T-helper 2 cell treated with Interferon-gamma antibody and Interleukin-4, amounts not matched to agents 5 μg/mL and 100 μg/mL, for 36 hours (primary cell): ENCODE measurements around the gene VENTX.
"Not testable (repeated sequence)": the region's sequence is repeated elsewhere in the genome, so short reads cannot be mapped to it uniquely, and the experiment has no call there.

Source experiments
- DNase-seq: peaks from one replicate; pipeline ENCODE4 v3.0.0; 2021; ENCODE audit warnings: low spot score
- H3K27ac Mint-ChIP-seq: one replicate; pipeline ENCODE4 v1.8.0; 2021; ENCODE audit warnings: mild to moderate bottlenecking, mixed read lengths
- H3K27me3 Mint-ChIP-seq: one replicate; pipeline ENCODE4 v1.8.0; 2021; ENCODE audit warnings: low read depth, mixed read lengths
- H3K36me3 Mint-ChIP-seq: one replicate; pipeline ENCODE4 v1.8.0; 2021; ENCODE audit warnings: low read depth, mixed read lengths
- H3K4me1 Mint-ChIP-seq: one replicate; pipeline ENCODE4 v1.8.0; 2021; ENCODE audit warnings: low read depth, mixed read lengths
- H3K4me3 Mint-ChIP-seq: one replicate; pipeline ENCODE4 v1.8.0; 2022; ENCODE audit warnings: mild to moderate bottlenecking, moderate library complexity, mixed read lengths
- H3K9me3 Mint-ChIP-seq: one replicate; pipeline ENCODE4 v1.8.0; 2021; ENCODE audit warnings: mixed read lengths

The VENTX gene

DNA sequence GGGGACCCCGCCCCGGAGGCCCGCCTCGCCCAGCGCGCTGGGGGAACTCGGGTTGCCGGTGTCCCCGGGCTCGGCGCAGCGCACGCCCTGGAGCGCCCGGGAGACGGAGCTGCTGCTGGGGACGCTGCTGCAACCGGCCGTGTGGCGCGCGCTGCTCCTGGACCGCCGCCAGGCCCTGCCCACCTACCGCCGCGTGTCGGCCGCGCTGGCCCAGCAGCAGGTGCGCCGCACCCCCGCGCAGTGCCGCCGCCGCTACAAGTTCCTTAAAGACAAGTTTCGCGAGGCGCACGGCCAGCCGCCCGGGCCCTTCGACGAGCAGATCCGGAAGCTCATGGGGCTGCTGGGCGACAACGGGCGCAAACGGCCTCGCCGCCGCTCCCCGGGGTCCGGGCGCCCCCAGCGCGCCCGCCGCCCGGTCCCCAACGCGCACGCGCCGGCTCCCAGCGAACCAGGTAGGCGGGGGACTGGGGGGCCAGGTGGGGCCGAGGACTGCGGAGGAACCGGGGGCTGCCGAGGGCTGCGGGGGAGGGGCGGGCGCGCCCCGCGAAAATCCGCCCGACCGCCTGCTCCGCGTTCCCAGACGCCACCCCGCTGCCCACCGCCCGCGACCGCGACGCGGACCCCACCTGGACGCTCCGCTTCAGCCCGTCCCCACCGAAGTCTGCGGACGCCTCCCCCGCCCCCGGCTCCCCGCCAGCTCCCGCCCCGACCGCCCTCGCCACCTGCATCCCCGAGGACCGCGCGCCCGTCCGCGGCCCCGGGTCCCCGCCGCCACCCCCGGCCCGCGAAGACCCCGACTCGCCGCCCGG, 7.1 kb upstream of the VENTX start:
- H3K9me3 Mint-ChIP-seq, result no peaks in the 10 kb centered on the region
- no peak for DNase-seq
- no peak overlapping the region for H3K4me3 Mint-ChIP-seq
- H3K36me3 Mint-ChIP-seq, result no peaks in the 10 kb centered on the region
- no peak overlapping the region for H3K27ac Mint-ChIP-seq
- H3K4me1 Mint-ChIP-seq, result peaks cover 14% of the 10 kb centered on the region
- H3K27me3 Mint-ChIP-seq, result peaks cover 62% of the 10 kb centered on the region

DNA sequence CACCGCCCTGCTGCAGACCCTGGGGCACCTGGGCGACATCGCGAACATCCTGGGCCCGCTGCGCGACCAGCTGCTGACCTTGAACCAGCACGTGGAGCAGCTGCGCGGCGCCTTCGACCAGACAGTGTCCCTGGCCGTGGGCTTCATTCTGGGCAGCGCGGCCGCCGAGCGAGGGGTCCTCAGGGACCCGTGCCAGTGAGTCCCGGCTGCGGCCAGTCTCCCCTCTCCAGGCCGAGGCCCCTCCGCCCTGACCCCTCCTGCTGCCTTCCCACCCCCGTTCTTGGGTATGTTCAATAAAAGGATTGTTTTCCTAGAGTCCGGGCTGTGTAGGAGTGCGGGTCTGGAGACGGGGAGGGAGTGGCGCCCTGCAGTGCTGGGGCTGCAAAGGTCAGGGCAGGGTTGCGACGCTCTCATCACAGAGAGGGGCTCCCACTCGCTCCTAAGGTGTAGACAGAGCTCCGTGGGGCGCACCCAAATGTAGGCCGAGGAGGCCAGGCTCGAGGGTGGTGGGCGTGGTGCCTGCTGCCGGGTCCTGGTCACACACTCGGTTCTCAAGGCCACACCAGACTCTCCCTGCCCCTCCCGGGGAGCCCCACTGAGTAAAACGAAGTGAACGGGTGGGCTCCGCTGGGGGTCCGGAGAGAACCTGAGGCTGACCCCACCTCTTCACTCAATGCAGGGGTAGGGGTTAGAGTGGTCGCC, 6.3 kb upstream of the VENTX start:
- Mint-ChIP-seq H3K27ac (no peak overlapping the region), H3K36me3 (no peaks in the 10 kb centered on the region), H3K4me3 (peak overlapping the region; percentile 29), H3K9me3 (no peaks in the 10 kb centered on the region), H3K4me1 (peaks cover 7% of the 10 kb centered on the region), H3K27me3 (peaks cover 66% of the 10 kb centered on the region)
- DNase-seq, result no peak

DNA sequence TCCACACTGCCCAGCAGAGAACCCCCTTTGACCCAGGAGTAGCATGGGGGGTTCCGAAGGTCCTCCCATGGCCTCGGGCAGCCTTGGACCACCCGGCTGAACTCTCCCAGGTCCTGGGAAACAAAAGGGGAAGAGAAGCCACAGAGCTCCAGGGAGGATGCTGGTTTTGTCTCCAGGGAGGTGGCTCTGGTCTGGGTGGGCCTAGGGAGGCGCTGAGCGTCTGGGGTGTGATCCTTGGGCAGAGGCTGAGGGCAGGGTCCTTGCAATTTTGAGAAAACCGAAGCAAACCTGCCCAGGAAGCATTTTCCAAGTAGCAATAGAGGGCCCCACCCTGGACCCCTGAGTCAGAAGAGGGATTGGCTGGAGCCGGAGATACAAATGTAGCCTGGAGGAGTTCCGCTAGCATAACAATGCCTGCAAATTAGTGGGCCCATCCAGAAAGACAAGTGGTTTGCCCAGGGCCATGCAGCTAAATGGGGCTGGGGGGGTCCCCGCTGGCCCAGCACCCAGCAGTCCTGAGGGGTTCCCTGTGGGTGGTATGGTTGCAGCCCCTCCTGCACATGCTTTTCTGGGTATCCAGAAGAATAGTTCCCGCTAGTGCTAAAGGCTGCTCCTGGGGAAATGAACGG, 5.6 kb upstream of the VENTX start:
- Mint-ChIP-seq H3K4me3 (no peak overlapping the region), H3K27me3 (peaks cover 60% of the 10 kb centered on the region), H3K36me3 (no peaks in the 10 kb centered on the region), H3K27ac (no peak overlapping the region), H3K4me1 (peaks cover 4% of the 10 kb centered on the region), H3K9me3 (no peaks in the 10 kb centered on the region)
- DNase-seq, result no peak

DNA sequence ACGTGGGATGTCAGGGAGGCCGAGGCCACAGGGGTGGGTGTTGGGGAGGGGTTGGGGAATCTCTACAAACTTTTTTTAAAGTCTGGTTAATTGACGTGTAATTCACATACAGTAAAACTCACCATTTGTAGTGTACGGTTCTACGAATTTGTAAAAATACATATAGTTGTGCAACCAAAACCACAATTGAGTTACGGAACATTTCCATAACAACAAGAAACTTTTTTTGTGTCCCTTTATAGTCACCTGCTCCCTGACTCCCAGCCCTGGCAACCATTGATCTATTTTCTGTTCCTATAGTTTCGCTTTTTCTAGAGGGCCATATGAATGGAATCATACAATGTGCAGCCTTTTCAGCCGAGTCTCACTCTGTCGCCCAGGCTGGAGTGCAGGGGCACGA, 2.9 kb upstream of the VENTX start:
- peaks cover 61% of the 10 kb centered on the region for H3K27me3 Mint-ChIP-seq
- H3K4me3 Mint-ChIP-seq, H3K36me3 Mint-ChIP-seq, H3K4me1 Mint-ChIP-seq, DNase-seq, H3K27ac Mint-ChIP-seq, H3K9me3 Mint-ChIP-seq: not testable (repeated sequence)

DNA sequence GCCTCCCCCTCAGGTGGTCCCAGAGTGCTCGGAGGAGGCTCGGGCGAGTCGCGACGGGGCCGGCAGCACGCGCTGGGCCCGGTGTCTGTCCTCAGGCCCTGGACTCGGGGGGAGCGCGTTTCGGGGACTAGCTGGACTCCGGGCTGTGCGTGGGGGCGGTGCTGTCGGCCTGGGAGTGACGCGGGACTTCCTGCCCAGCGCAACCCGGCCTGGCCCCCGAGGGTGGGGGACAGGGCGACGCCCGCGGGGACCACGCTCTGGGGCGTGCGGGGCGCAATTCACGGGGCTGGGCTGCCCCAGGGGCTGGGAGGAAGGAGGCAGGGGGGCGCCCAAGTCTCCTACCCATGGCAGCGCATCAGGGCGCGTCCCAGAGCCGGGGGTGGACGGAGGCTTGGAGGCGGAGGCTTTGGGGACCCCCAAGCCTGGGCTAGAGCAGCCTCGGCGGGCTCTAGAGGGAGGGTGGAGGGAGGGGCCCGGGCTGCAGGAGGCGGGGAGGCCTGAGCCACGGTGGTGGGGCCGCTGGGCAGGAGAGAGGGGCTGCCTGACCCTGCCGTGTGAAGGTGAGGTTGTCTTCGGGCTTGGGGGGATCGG, 2.3 kb upstream of the VENTX start:
- DNase-seq, result no peak
- peaks cover 4% of the 10 kb centered on the region for H3K4me1 Mint-ChIP-seq
- H3K27ac Mint-ChIP-seq, result no peak overlapping the region
- H3K9me3 Mint-ChIP-seq, result no peaks in the 10 kb centered on the region
- no peaks in the 10 kb centered on the region for H3K36me3 Mint-ChIP-seq
- H3K27me3 Mint-ChIP-seq, result peaks cover 62% of the 10 kb centered on the region
- peak overlapping the region; percentile 43 for H3K4me3 Mint-ChIP-seq

DNA sequence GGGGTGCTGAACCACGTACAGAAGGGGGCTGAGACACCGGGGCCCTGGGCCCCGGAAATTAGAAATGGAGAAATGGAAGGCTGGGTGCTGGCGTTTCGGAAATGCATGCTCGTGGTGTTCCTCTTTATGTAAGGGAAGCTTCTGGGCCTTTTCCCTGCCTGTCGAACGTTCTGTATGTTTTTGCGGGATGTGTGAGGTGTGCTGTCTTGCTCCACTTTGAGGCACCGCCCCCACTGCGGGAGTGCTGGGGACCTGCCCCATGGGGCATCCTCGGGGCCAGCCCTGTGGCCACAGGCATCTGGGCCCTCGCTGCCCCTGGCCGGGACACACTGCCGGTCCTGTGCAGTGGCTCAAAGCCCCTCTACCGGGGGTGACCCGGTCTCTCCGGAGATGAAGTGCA, 1.7 kb upstream of the VENTX start:
- Mint-ChIP-seq H3K36me3 (no peaks in the 10 kb centered on the region), H3K4me3 (peak overlapping the region; percentile 43), H3K27me3 (peaks cover 67% of the 10 kb centered on the region), H3K9me3 (no peaks in the 10 kb centered on the region), H3K27ac (no peak overlapping the region), H3K4me1 (peaks cover 7% of the 10 kb centered on the region)
- DNase-seq, result no peak

DNA sequence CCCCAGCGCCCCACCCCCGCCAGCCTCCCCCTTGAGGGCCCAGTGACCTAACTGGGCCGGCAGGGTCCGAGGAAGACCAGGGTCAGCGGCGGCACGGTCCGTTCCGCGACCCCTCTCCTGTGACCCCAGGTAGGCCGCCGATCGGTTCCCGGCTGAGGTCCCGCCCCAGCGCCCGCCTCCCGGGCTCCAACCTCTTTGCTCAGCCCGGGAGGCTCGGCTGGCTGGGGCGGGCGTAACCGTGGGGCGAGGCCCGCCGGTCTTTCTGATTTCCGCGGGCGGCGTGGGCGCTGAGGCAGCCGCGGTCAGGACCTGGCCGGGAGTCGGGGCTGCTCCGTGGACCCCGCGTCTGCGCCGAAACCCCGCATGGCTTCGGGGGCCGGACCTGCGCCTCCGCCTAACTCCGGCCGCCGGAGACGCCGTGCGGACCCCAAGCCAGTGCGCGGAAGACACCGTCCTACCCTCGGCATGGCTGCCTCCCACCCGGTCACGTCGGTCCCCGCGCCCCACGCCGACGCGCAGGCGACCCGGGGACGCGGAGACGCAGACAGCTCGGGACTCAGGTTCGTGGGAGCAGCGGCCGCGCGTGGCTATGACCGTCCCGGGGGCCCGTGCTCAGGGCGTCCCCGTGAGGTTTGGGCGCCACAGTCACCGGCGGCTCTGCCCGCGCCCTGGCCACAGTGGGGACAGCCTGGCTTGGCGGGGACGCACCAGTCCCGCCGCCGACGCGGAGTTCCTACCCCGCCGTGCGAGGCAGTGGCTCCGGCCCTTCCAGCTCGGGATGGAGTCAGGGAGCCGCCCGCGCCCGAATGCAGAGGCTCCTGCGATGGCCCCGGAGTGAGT, 1.0 kb upstream of the VENTX start:
- peaks cover 13% of the 10 kb centered on the region for H3K4me1 Mint-ChIP-seq
- no peak for DNase-seq
- no peaks in the 10 kb centered on the region for H3K9me3 Mint-ChIP-seq
- no peak overlapping the region for H3K27ac Mint-ChIP-seq
- H3K4me3 Mint-ChIP-seq, result no peak overlapping the region
- peaks cover 68% of the 10 kb centered on the region for H3K27me3 Mint-ChIP-seq
- no peaks in the 10 kb centered on the region for H3K36me3 Mint-ChIP-seq

DNA sequence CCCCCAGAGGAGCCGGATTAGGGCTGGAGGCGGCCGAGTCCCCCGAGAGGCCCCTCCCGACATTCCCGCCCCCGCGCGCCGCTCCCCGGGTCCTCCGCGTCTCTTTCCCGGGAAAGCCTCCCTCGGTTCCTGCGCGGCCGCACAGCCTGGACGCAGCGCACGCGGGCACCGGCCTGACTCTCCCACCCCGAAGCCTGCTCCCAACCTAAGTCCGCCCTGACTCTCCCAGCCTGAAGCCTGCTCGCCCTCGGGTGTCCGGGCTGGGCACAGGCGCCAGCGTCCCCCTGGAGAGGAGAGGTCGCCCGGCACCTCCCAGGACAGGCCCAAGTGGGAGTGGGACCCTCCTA, 441 bp upstream of the VENTX start:
- DNase-seq, result no peak
- H3K36me3 Mint-ChIP-seq, result no peaks in the 10 kb centered on the region
- peaks cover 65% of the 10 kb centered on the region for H3K27me3 Mint-ChIP-seq
- no peaks in the 10 kb centered on the region for H3K9me3 Mint-ChIP-seq
- H3K4me1 Mint-ChIP-seq, result peaks cover 16% of the 10 kb centered on the region
- H3K27ac Mint-ChIP-seq, result no peak overlapping the region
- no peak overlapping the region for H3K4me3 Mint-ChIP-seq

DNA sequence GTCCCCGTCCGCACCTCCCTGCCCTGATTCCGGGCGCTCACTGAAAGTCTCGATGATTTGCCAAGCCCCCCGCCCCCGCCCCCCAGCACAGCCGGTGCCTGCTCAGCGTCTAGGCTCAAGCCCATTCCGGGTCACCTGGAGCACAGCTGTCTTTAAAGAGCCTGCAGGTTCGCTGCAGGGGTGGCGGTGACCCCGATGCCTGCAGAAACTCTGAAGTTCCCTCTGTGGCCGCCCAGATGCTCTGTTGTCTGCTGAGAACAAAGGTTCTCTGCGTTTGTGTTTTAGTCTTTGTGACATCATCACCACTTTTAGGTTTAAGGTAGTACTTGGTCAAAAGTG, 780 bp downstream of the VENTX start:
- no peaks in the 10 kb centered on the region for H3K36me3 Mint-ChIP-seq
- DNase-seq, result no peak
- peaks cover 17% of the 10 kb centered on the region for H3K4me1 Mint-ChIP-seq
- no peak overlapping the region for H3K4me3 Mint-ChIP-seq
- H3K9me3 Mint-ChIP-seq, result no peaks in the 10 kb centered on the region
- no peak overlapping the region for H3K27ac Mint-ChIP-seq
- H3K27me3 Mint-ChIP-seq, result peaks cover 60% of the 10 kb centered on the region

DNA sequence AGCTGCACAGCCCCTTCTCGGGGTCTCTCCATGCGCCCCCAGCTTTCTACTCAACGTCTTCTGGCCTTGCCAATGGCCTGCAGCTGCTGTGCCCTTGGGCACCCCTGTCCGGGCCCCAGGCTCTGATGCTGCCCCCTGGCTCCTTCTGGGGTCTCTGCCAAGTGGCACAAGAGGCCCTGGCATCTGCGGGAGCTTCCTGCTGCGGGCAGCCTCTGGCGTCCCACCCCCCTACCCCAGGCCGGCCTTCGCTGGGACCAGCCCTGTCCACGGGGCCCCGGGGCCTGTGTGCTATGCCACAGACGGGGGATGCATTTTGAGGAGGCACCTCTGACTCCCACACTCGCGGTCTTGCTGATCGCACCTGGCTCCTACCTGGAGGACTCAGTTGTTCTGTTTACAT, 2.3 kb downstream of the VENTX start:
- no peak for DNase-seq
- Mint-ChIP-seq H3K27ac (no peak overlapping the region), H3K4me3 (no peak overlapping the region), H3K4me1 (peaks cover 15% of the 10 kb centered on the region), H3K9me3 (no peaks in the 10 kb centered on the region), H3K27me3 (peaks cover 46% of the 10 kb centered on the region), H3K36me3 (no peaks in the 10 kb centered on the region)

DNA sequence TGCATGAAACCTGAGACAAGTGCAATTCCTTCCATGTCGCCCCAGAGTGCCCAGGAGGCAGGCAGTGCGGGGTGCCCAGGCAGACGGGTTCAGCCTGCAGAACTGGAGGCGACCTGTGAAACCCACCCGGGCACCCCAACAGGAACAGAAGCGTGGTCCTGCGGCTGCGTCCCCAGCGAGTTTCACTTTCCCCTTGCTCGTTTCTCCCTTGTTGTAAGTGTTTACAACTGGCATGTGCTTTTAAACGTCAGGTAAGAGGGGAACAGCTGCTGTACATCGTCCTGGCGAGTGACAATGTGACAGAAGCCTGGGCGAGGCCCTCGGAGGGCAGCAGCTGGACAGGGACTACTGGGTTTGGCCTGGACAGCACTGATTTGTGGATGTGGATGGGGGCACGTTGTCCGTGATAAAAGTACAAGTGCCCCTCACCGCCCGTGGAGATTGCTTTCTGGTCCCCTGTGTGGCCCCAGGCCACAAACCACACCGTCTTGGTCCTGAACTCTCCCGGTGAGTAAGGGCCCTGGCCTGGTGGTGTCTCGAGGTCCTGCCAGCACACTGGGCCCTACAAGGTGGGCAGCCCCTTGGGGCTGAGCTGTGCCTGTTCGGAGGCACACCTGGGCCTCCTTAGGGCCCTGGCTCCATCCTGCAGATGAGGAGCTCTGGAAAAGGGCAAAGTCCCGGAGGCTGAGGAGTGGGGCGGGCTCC, 4.0 kb downstream of the VENTX start:
- DNase-seq, result no peak
- Mint-ChIP-seq H3K9me3 (no peaks in the 10 kb centered on the region), H3K4me3 (peak overlapping the region; percentile 81), H3K27ac (no peak overlapping the region), H3K27me3 (peaks cover 40% of the 10 kb centered on the region), H3K4me1 (peaks cover 14% of the 10 kb centered on the region), H3K36me3 (no peaks in the 10 kb centered on the region)

DNA sequence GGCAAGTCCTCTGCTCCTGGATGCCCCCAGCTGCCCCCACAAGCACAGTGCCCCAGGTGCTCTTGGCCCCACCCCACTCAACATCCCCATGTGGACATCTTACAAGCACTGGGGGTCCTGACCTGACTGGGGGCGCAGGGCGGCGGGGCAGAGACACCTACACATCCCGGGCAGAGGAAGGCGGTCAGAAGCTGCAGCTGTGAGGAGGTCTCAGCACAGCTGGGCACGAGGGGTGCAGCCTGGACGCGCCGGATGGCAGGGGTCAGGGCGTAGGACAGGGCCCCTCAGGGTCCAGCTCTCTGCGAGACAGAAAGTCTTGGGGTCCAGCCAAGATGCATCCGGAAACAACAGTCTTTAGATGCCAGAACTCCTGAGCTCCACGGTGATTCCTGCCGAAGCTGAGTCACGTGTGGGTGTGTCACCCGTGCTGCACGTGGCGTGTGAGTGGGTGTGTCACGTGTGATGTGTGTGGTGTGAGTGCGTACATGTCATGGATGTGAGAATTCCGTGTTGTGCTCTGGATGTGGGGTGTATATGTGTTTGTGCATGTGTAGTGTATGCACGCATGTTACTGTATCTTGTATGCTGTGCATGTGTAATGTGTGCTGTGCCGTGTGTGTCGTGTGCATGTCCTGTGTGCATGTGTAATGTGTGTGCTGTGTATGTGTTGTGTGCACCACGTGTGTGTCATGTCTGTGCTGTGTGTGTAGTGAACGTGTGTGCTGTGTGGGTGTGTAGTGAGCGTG, 5.1 kb downstream of the VENTX start:
- H3K9me3 Mint-ChIP-seq, result no peaks in the 10 kb centered on the region
- peak overlapping the region; percentile 14 for H3K4me3 Mint-ChIP-seq
- no peak overlapping the region for H3K27ac Mint-ChIP-seq
- peaks cover 37% of the 10 kb centered on the region for H3K27me3 Mint-ChIP-seq
- peaks cover 17% of the 10 kb centered on the region for H3K4me1 Mint-ChIP-seq
- no peak for DNase-seq
- H3K36me3 Mint-ChIP-seq, result no peaks in the 10 kb centered on the region

DNA sequence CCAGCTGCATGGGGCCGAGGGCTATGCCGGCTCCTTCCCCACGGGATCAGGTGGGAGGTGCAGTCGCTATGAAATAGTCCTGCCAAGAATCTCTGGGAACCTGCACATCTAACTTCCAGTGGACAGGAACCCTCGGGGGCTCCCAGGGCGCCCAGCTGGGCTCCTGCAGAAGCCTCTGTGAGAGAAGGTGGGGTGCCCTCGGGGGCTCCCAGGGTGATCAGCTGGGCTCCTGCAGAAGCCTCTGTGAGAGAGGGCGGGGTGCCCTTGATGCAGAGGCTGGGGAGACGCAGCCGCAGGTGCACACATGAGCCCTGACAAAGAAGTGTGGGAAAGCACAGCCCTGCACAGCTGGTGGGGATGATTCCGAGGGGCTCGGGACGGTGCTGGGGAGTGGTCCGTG, 5.9 kb downstream of the VENTX start:
- peaks cover 17% of the 10 kb centered on the region for H3K4me1 Mint-ChIP-seq
- H3K9me3 Mint-ChIP-seq, result no peaks in the 10 kb centered on the region
- no peak overlapping the region for H3K4me3 Mint-ChIP-seq
- H3K36me3 Mint-ChIP-seq, result no peaks in the 10 kb centered on the region
- peaks cover 32% of the 10 kb centered on the region for H3K27me3 Mint-ChIP-seq
- no peak overlapping the region for H3K27ac Mint-ChIP-seq
- no peak for DNase-seq
